DND-41 (cell line): Measurements from ENCODE around the gene POC1A.

Experiments used
- CTCF ChIP-seq: IDR thresholded peaks from 2 replicates; pipeline ENCODE4 v1.5.1; 2012; ENCODE audit warnings: borderline replicate concordance, low read length, moderate library complexity, mild to moderate bottlenecking; ENCODE audit not compliant: poor library complexity, severe bottlenecking; ENCODE audit errors: extremely low read depth
- EZH2 ChIP-seq: IDR thresholded peaks from 3 replicates; pipeline ENCODE4 v1.6.1; 2012; ENCODE audit warnings: borderline replicate concordance, low read depth, mild to moderate bottlenecking, moderate library complexity, low read length, inconsistent platforms; ENCODE audit not compliant: severe bottlenecking

GRCh38 chr3:52051444-52051843, 102.8 kb downstream of the POC1A start:
- TF ChIP-seq CTCF, result no peak
- no peak for TF ChIP-seq EZH2
